Muscle layer of colon (tissue), 2 donors: ENCODE results near the gene UCK2.

Experiments used
- H3K27ac ChIP-seq: one replicate; pipeline ENCODE4 v1.7.0; 2013; ENCODE audit warnings: low read depth, mild to moderate bottlenecking, low read length, moderate library complexity
- H3K27me3 ChIP-seq, 2 donors: one replicate each; pipeline ENCODE4 v1.7.0; 2013; ENCODE audit warnings: low read length in 2 of 2, mild to moderate bottlenecking in 2 of 2; ENCODE audit not compliant: insufficient read depth in 2 of 2, control insufficient read depth in 1 of 2
- H3K36me3 ChIP-seq: one replicate; pipeline ENCODE4 v1.7.0; 2013; ENCODE audit warnings: mild to moderate bottlenecking, low read length; ENCODE audit not compliant: insufficient read depth
- H3K4me1 ChIP-seq: one replicate; pipeline ENCODE4 v1.7.0; 2013; ENCODE audit warnings: mild to moderate bottlenecking, low read length; ENCODE audit not compliant: insufficient read depth
- H3K4me3 ChIP-seq, 2 donors: one replicate each; pipeline ENCODE4 v1.7.0; 2013; ENCODE audit warnings: low read length in 2 of 2, low read depth in 1 of 2, mild to moderate bottlenecking in 1 of 2, moderate library complexity in 1 of 2
- H3K9ac ChIP-seq: one replicate; pipeline ENCODE4 v1.7.0; 2013; ENCODE audit warnings: low read length
- H3K9me3 ChIP-seq: one replicate; pipeline ENCODE4 v1.7.0; 2013; ENCODE audit warnings: mild to moderate bottlenecking, low read length
- donor health status: abdominal sarcoma.
- donor health status: Adenocarcinoma of cecum.

UCK2 gene

DNA sequence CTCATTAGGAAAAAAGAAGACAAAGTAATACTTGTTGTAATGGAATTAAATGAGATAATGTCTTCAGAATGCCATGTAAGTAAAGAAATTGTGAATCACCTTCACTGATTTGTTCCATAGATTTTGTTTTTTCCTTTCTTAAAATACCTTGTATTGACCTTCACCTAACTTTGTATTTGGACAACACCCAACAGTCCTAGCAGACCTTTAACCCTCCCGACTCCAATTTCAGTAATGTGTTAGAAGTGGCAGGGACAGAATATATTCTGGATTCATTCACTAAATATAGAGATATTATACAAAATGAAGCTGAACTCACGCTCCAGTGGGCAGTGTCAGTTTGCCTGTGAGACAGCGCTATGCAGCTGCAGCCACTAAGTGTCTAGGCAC is 57.9 kb downstream of the UCK2 start:
- Histone ChIP-seq H3K27ac (no peak overlapping the region), H3K4me1 (no peaks in the 10 kb centered on the region), H3K9ac (no peak overlapping the region), H3K9me3 (no peaks in the 10 kb centered on the region), H3K4me3 (no peak overlapping the region), H3K36me3 (no peaks in the 10 kb centered on the region), H3K27me3 (no peaks in the 10 kb centered on the region)

DNA sequence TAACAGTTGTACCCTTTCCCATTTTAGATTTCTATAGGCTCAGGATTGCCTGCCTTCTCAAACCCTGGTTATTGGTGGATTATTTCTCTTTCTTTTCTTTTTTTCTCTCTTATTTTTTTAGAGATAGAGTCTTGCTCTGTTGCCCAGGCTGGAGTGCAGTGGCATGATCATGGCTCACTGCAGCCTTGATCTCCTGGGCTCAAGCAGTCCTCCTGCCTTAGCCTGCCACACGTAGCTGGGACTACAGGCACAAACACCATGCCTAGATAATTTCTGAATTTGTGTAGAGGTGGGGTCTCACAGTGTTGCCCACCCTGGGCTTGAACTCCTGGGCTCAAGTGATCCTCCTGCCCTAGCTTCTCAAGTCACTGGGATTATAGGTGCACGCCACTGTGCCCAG is 58.8 kb downstream of the UCK2 start:
- no peak overlapping the region for H3K4me3 ChIP-seq
- H3K9ac ChIP-seq, result no peak overlapping the region
- no peaks in the 10 kb centered on the region for H3K4me1 ChIP-seq
- H3K27me3 ChIP-seq, result no peaks in the 10 kb centered on the region
- H3K9me3 ChIP-seq, result no peaks in the 10 kb centered on the region
- peaks cover 2% of the 10 kb centered on the region for H3K36me3 ChIP-seq
- H3K27ac ChIP-seq, result no peak overlapping the region

DNA sequence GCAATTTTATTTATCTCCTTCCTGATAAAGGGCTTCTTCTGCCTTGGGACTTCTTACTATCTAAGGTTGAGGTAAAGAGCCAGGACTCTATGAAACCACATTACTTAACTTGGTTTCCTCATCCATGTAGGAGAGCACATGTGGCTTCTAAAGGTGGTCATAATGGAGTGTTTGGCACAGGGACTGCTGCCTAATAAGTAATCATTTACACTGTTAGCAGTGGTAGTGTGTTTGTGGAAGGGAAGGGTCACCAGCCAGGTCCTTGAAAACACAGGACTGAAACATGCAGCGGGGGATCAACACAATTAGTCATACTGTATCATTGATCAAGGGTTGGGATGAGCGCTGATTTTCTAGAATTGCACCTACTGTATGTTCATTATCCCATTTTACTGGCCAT is 59.6 kb downstream of the UCK2 start:
- H3K4me1 ChIP-seq, result no peaks in the 10 kb centered on the region
- H3K27ac ChIP-seq, result no peak overlapping the region
- H3K27me3 ChIP-seq, result no peaks in the 10 kb centered on the region
- H3K36me3 ChIP-seq, result peaks cover 10% of the 10 kb centered on the region
- no peaks in the 10 kb centered on the region for H3K9me3 ChIP-seq
- no peak overlapping the region for H3K4me3 ChIP-seq
- H3K9ac ChIP-seq, result no peak overlapping the region

DNA sequence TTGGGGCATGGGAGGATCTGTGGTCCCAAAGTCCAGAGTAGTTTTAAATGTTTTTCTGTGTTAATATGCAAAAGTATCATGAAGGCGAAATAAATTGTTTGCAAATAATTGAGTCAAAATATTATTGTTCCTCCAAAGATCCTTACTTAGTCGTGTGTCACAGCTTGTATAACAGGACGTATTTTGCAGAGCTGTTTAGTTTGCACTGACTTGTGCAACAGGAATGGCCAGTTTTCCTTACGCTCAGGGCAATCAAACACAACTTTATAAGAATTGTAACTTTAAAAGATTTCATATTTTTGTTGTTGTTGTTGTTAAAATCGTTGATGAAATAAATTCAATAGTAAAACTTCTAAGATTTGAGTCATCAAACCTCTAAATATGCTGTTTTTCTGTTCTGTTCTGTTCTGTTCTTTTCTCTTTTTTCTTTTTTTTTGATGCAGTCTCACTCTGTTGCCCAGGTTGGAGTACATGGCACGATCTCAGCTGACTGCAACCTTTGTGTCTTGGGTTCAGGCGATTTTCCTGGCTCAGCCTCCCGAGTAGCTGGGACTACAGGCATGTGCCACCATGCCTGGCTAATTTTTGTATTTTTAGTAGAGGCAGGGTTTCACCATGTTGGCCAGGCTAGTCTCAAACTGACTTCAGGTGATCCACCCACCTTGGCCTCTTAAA is 60.6 kb downstream of the UCK2 start:
- no peaks in the 10 kb centered on the region for H3K27me3 ChIP-seq
- H3K4me3 ChIP-seq, result no peak overlapping the region
- peaks cover 14% of the 10 kb centered on the region for H3K36me3 ChIP-seq
- H3K4me1 ChIP-seq, result no peaks in the 10 kb centered on the region
- no peak overlapping the region for H3K27ac ChIP-seq
- H3K9ac ChIP-seq, result no peak overlapping the region
- H3K9me3 ChIP-seq, result no peaks in the 10 kb centered on the region

DNA sequence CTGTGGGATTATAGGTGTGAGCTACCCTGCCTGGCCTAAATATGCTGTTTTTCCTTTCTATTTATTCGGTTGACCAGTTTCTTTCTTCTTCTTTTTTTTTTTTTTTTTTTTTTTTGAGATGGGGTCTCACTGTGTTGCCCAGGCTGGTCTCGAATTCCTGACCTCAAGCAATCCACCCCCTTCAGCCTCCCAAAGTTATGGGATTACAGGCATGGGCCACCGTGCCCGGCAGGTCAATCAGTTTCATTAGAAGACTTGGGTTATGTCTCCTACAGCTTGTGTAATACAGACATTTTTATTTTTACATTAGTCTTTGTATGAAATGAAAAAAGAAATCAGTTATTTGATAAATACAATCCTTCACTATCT is 61.1 kb downstream of the UCK2 start:
- Histone ChIP-seq H3K27ac (no peak overlapping the region), H3K4me1 (no peaks in the 10 kb centered on the region), H3K9me3 (no peaks in the 10 kb centered on the region)

DNA sequence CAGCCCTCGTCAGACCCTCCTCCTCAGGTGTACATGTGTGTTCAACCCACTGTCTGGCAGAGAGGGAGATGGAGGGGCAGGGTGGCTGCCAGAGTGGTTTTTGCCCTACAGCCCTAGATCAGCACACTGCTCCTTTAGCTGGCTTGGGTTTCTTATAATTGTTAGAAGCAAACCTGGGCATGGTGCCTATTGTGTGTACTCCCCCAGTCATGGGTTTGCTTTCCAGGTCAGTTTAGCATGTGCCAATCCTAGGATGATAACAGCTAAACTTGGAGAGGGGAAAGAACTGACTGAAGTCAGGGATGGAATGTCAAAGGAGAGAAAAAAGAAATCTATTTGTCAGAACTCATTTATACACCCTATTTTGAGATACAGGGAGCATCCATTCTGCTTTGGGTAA is 63.3 kb downstream of the UCK2 start:
- Histone ChIP-seq H3K27ac (no peak overlapping the region), H3K9ac (no peak overlapping the region)

More for the DNA sequence above, 61.1 kb downstream of the UCK2 start:
- Histone ChIP-seq H3K27me3 (no peaks in the 10 kb centered on the region), H3K36me3 (peaks cover 14% of the 10 kb centered on the region), H3K4me3 (no peak overlapping the region), H3K9ac (no peak overlapping the region)

DNA sequence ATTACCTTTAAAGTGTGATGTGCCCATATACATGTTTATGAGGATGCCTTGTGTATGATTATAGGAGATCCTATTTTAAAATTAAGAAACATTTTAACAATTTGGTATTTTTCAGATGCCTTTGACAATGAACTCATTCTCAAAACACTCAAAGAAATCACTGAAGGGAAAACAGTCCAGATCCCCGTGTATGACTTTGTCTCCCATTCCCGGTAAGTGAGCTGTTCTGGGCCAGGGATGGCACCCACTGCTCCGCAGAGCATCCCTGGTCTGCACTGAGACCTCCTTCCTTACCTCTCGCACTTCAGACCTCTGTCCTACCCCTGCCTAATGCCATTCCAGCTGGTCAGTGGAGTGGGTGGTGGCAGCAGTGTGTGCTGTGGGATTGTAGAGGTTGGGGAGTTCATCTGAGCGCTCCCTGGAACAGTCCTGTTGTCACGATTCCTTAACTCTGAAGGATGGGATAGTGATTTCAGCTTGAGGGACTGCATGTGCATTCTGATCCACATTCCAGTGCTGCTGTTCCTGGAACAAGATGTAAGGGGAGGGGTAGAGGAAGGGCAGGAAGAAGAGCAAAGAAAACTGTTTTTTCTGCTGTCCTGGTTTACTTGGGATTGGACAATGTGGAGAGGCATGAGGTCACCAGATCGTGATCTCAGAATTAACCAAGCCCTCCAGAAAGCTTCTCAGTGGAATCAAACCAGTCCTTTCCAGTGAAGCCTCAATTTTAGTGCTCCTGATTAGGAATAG is 63.9 kb downstream of the UCK2 start:
- peaks cover 20% of the 10 kb centered on the region for H3K36me3 ChIP-seq
- H3K9ac ChIP-seq, result no peak overlapping the region
- H3K9me3 ChIP-seq, result no peaks in the 10 kb centered on the region
- H3K4me1 ChIP-seq, result no peaks in the 10 kb centered on the region
- H3K27ac ChIP-seq, result no peak overlapping the region
- no peak overlapping the region for H3K4me3 ChIP-seq
- no peaks in the 10 kb centered on the region for H3K27me3 ChIP-seq

More for the DNA sequence above, 63.3 kb downstream of the UCK2 start:
- Histone ChIP-seq H3K4me1 (no peaks in the 10 kb centered on the region), H3K27me3 (no peaks in the 10 kb centered on the region), H3K36me3 (peaks cover 14% of the 10 kb centered on the region), H3K9me3 (no peaks in the 10 kb centered on the region), H3K4me3 (no peak overlapping the region)

DNA sequence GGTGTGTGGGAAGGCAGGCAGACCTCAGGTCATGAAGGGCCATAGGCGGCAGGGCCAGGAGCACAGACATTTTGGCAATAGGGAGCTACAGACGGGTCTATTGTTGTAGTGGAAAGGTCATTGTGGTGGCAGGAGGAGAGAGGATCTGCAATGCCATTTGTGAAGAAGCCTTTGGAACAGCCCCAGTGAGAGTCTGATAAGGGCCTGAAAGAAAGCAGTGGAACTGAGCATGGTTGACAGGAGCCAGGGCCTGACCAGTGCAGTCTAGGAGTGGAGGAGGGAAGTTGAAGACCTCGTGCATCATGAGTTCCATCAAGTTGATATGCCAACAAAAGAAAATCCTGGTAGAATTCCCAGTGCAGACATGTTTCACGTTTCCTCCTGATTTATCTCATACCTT is 65.5 kb downstream of the UCK2 start:
- H3K9ac ChIP-seq, result no peak overlapping the region
- H3K4me1 ChIP-seq, result no peaks in the 10 kb centered on the region
- no peak overlapping the region for H3K27ac ChIP-seq
- H3K36me3 ChIP-seq, result peaks cover 26% of the 10 kb centered on the region
- no peak overlapping the region for H3K4me3 ChIP-seq
- no peaks in the 10 kb centered on the region for H3K9me3 ChIP-seq
- no peaks in the 10 kb centered on the region for H3K27me3 ChIP-seq

DNA sequence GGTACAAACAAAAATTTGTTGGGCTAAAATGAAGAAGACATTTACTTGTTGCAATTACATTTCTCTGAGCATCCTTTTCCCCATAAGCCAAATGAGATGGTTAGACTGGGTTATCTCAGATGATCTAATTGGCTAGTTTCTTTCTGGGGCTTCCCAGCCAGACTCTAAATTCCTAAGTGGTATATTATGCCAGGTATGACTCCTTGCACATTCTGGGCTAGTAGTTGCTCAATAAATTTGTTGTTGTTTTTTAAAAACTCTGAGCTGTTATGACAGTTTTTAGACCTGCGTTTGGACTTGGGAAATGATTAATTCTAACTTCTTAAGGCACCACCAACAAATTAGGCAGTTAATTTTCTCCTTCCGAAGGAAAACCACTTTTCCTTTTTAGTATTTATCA is 66.1 kb downstream of the UCK2 start:
- Histone ChIP-seq H3K27me3 (no peaks in the 10 kb centered on the region), H3K4me3 (no peak overlapping the region), H3K36me3 (peaks cover 26% of the 10 kb centered on the region), H3K9ac (no peak overlapping the region), H3K27ac (no peak overlapping the region), H3K4me1 (no peaks in the 10 kb centered on the region), H3K9me3 (no peaks in the 10 kb centered on the region)

DNA sequence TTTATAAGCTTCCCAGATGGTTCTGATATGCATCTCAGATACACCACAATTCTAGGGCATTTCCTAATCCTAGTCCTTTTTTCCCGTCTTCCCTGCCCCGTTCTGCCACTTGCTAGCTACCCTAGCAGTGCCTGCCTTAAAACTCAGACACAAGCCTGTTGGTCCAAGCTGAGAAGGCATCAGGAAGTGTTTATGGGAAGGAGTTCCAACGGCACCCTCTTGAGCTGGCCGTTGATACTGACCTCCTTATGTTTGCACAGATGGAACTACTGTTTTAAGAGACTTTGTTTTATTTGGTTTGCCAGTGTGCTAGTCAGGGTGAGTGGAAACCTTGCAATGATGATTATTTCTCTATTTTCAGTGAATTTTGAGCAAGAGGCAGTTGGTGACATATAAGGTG is 67.2 kb downstream of the UCK2 start:
- Histone ChIP-seq H3K9ac (no peak overlapping the region), H3K4me3 (no peak overlapping the region), H3K9me3 (no peaks in the 10 kb centered on the region), H3K27me3 (no peaks in the 10 kb centered on the region), H3K27ac (no peak overlapping the region), H3K4me1 (peaks cover 6% of the 10 kb centered on the region), H3K36me3 (peaks cover 26% of the 10 kb centered on the region)

DNA sequence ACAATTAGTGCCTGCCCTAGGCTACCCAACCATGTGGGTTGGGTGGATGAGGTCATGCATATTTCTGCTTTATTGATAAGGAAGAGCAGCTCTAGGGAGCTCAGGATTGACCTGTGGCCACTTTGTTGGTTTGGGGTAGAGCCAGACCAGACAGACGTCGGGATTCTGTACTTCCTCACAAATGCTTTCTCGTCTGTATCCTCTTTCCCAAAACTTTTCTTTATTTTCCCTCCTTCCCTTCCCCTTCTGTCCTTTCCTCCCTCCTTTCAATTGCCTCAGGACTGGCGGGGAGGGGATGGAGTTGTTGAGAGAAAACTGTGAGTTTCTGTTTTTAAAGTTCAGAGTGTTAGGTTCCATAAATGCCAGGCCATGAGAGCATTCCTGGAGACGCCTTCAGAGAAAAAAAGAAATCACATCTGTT is 68.0 kb downstream of the UCK2 start:
- Histone ChIP-seq H3K27ac (no peak overlapping the region), H3K36me3 (peaks cover 26% of the 10 kb centered on the region), H3K9ac (no peak overlapping the region), H3K4me1 (peaks cover 6% of the 10 kb centered on the region), H3K4me3 (no peak overlapping the region), H3K27me3 (no peaks in the 10 kb centered on the region), H3K9me3 (no peaks in the 10 kb centered on the region)

DNA sequence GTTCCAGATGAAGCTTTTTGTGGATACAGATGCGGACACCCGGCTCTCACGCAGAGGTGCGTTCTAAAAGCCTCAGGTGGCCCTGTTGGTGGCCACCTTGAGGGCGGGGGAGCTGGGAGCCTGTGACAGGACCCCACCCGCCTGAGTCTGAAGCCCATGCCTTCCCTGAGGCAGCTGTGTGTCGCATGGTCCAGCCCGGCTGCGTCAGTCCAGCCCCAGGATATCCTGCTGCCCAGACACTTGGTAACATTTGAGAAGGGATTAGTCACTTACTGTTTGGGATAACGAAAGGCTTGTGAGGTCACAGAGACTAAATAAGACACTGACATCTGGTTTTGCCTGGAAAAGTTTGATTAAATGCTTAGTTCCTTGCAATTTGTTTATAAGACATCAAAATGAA is 68.9 kb downstream of the UCK2 start:
- peaks cover 23% of the 10 kb centered on the region for H3K36me3 ChIP-seq
- H3K27me3 ChIP-seq, result no peaks in the 10 kb centered on the region
- H3K9ac ChIP-seq, result no peak overlapping the region
- H3K4me1 ChIP-seq, result peaks cover 6% of the 10 kb centered on the region
- H3K27ac ChIP-seq, result no peak overlapping the region
- H3K4me3 ChIP-seq, result no peak overlapping the region
- H3K9me3 ChIP-seq, result no peaks in the 10 kb centered on the region
